Psoas muscle (tissue), 8 donors: ENCODE results near the gene CSKMT. TPM values are rescaled to one million over a fixed set of nuclear protein-coding genes. Genes with fewer than 3 reads are reported as not detected.

ENCODE experiments used
- ATAC-seq, 4 donors: fragments of 200-7000 bp; cut with Tn5 transposase; one replicate each; pipeline ENCODE4 v1.9.1; 2020; ENCODE audit warnings: moderate library complexity in 3 of 4, mild to moderate bottlenecking in 2 of 4
- DNase-seq, 2 donors: peaks; one replicate each; pipeline ENCODE4 v3.0.0-alpha.2; 2020
- H3K27ac ChIP-seq: fragments of 200-600 bp; one replicate; pipeline ENCODE4 v1.8.0; 2022
- H3K27me3 ChIP-seq, 3 donors: fragments of 200-600 bp in 1 of 3; one replicate each; pipeline versions ENCODE4 v1.6.1 to v1.8.0; 2013 to 2022; ENCODE audit warnings: low read length in 2 of 3, mild to moderate bottlenecking in 2 of 3, moderate library complexity in 1 of 3; ENCODE audit not compliant: insufficient read depth in 3 of 3
- H3K36me3 ChIP-seq, 2 donors: fragments of 200-600 bp in 1 of 2; one replicate each; pipeline versions ENCODE4 v1.6.1 to v1.8.0; 2013 to 2022; ENCODE audit warnings: low read depth in 1 of 2, mild to moderate bottlenecking in 1 of 2, moderate library complexity in 1 of 2; ENCODE audit not compliant: insufficient read depth in 1 of 2
- H3K4me1 ChIP-seq: fragments of 200-600 bp; one replicate; pipeline ENCODE4 v1.8.0; 2022
- H3K4me3 ChIP-seq: fragments of 200-600 bp; one replicate; pipeline ENCODE4 v1.8.0; 2022; ENCODE audit warnings: mild to moderate bottlenecking
- H3K9me3 ChIP-seq: fragments of 200-600 bp; one replicate; pipeline ENCODE4 v1.8.0; 2022
- WGBS, 3 donors: extraction: QIAGEN DNeasy Blood & Tissue Kit; methylation state at CpG; one replicate each; pipeline versions ENCODE4 v1.1.6 to v1.1.7; 2013; 5-methylcytosine and 5-hydroxymethylcytosine counted together
- intact Hi-C, 2 donors: fragments of 100-400 bp; cut with DNase I; formaldehyde crosslinking; loops; one replicate each; pipeline versions ENCODE4 v1.11.0 to v1.14.2; 2022
- polyA plus RNA-seq, 3 donors: library from polyadenylated mRNA; stranded (reverse); fragments of 200-250 nt; gene quantifications; one replicate each; pipeline ENCODE4 v1.2.3, GENCODE V29; 2013
- total RNA-seq, 4 donors: library from RNA; stranded (reverse); fragmentation: NEBNext Ultra II Directional in 2 of 4; extraction: Animal tissue kit (Norgen Biotek cat#: 25700) in 2 of 4; gene quantifications; one replicate each; pipeline versions ENCODE4 v1.2.1 to v1.2.4, GENCODE V29; 2021 to 2023
- TF ChIP-seq, protein P1 (sequence below): fragments of 200-600 bp; IDR thresholded peaks from one replicate; pipeline ENCODE4 v1.8.0; 2022; ENCODE audit warnings: antibody characterized with exemption
- donor health status: healthy with polysubstance abuse.
- donor health status: DM: no; HTN: no; CAD: no; lungs with moderate emphysema.
- donor health status: Bipolar disorder and iron deficiency.
- donor health status: healthy.
- donor health status: DM: yes; HTN: yes; CAD: no.
- donor health status: DM: no; HTN: no; CAD: no.
- donor health status: DM: no; HTN: no; CAD: no.
- donor health status: DM: yes; HTN: yes; CAD: no.

CSKMT gene
- total and polyA plus RNA-seq, 7 donors, result 3.8 to 12.8 (median 8.0) TPM

DNA sequence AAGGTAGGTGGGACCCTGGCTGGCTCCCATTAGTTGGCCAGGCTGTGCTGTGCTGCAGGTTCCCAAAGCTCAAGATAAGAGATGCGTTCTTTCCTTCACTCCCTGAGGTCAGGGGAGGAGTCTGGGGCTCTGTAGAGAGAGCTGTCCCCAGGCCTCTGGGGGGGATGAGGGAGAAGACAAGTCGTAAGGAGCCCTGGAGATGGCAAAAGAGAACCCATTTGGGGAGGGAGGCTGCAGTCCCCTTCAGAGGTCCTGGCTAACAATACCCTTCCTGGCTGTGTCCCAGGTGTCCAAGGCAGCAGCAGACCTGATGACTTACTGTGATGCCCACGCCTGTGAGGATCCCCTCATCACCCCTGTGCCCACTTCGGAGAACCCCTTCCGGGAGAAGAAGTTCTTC lies 43.3 kb downstream of the CSKMT start:
- ATAC-seq, result no peak
- TF ChIP-seq, protein P1, sequence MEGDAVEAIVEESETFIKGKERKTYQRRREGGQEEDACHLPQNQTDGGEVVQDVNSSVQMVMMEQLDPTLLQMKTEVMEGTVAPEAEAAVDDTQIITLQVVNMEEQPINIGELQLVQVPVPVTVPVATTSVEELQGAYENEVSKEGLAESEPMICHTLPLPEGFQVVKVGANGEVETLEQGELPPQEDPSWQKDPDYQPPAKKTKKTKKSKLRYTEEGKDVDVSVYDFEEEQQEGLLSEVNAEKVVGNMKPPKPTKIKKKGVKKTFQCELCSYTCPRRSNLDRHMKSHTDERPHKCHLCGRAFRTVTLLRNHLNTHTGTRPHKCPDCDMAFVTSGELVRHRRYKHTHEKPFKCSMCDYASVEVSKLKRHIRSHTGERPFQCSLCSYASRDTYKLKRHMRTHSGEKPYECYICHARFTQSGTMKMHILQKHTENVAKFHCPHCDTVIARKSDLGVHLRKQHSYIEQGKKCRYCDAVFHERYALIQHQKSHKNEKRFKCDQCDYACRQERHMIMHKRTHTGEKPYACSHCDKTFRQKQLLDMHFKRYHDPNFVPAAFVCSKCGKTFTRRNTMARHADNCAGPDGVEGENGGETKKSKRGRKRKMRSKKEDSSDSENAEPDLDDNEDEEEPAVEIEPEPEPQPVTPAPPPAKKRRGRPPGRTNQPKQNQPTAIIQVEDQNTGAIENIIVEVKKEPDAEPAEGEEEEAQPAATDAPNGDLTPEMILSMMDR, result no peak
- H3K27ac ChIP-seq, result peak overlapping the region; percentile 99
- no peak for DNase-seq
- 69 to 71% (median 71%) methylated on average over 5 of the region's 5 CpGs for WGBS, 3 donors
- H3K36me3 ChIP-seq, result peaks cover 0 to 36% of the 10 kb centered on the region in 2 donors
- intact Hi-C loops, result no loop called here
- no peaks in the 10 kb centered on the region for H3K9me3 ChIP-seq
- no peaks in the 10 kb centered on the region for H3K27me3 ChIP-seq
- peaks cover 53% of the 10 kb centered on the region for H3K4me1 ChIP-seq
- peak overlapping the region; percentile 92 for H3K4me3 ChIP-seq

GRCh38 chr11:62708793-62709192 lies 43.7 kb downstream of the CSKMT start:
- H3K36me3 ChIP-seq, result peaks cover 0 to 40% of the 10 kb centered on the region in 2 donors
- peak overlapping the region; percentile 92 for H3K4me3 ChIP-seq
- peaks cover 57% of the 10 kb centered on the region for H3K4me1 ChIP-seq
- ATAC-seq, result peak in 1 of 4 donors; percentile 2
- peak overlapping the region; percentile 99 for H3K27ac ChIP-seq
- no peak for DNase-seq
- WGBS, 3 donors, result 1 to 8% (median 5%) methylated on average over 7 of the region's 7 CpGs
- TF ChIP-seq, protein P1, result no peak
- intact Hi-C loops, result no loop called here
- no peaks in the 10 kb centered on the region for H3K9me3 ChIP-seq
- H3K27me3 ChIP-seq, result no peaks in the 10 kb centered on the region

- 0% methylated on average over 47 of the region's 47 CpGs for WGBS, 3 donors
- Histone ChIP-seq H3K4me1 (peaks cover 57% of the 10 kb centered on the region), H3K9me3 (no peaks in the 10 kb centered on the region), H3K27ac (peak overlapping the region; percentile 99), H3K27me3 (no peaks in the 10 kb centered on the region), H3K36me3 (peaks cover 0 to 46% of the 10 kb centered on the region in 2 donors), H3K4me3 (peak overlapping the region; percentile 92)
- intact Hi-C loops, result no loop called here
- DNase-seq (peak; percentile 97 to 99), ATAC-seq (peak; percentile 84 to 88 (median 86))
- TF ChIP-seq, protein P1, result no peak
Observed at GRCh38 chr11:62709247-62710000, 44.3 kb downstream of the CSKMT start.

DNA sequence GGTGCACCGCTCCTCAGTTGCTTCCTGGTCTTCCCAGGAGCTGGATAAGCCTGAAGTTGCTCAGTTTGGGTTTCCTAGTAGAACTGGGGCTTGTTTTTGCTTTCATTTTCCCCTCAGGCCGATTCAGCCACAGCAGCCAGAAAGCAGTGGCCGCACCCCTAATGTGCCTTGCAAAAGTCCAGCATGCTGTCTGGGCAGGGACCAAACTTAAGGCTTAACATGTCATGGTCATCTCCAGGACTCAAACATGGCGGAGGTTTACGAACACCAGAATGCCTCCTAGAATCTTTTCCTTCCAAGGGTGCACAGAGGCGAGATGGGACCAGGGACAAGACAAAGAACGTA lies 44.9 kb downstream of the CSKMT start:
- 43 to 53% (median 51%) methylated on average over 7 of the region's 7 CpGs for WGBS, 3 donors

More for the DNA sequence above, 44.9 kb downstream of the CSKMT start:
- peak overlapping the region; percentile 99 for H3K27ac ChIP-seq
- peaks cover 52% of the 10 kb centered on the region for H3K4me1 ChIP-seq
- DNase-seq, result peak in 1 of 2 donors; percentile 37
- H3K9me3 ChIP-seq, result no peaks in the 10 kb centered on the region
- H3K27me3 ChIP-seq, result no peaks in the 10 kb centered on the region
- H3K4me3 ChIP-seq, result peak overlapping the region; percentile 92
- peak in 1 of 4 donors; percentile 4 for ATAC-seq
- H3K36me3 ChIP-seq, result peaks cover 0 to 47% of the 10 kb centered on the region in 2 donors
- TF ChIP-seq, protein P1, result no peak
- intact Hi-C loops, result no loop called here
